NCI-H1436 (cell line): Measurements from ENCODE around the gene FGR.
"Not testable (repeated sequence)": the region's sequence is repeated elsewhere in the genome, so short reads cannot be mapped to it uniquely, and the experiment has no call there.

Experiments used
- DNase-seq: peaks from one replicate; lab custom pipeline; 2025; lab: John Stamatoyannopoulos, UW

The FGR gene

GRCh38 chr1:27634985-27635367 is at the start of gene FGR:
TSS of gene FGR (minus strand) at chr1:27635185. CDS start at chr1:27623916, 11,269 bp downstream.
- no peak for DNase-seq

GRCh38 chr1:27684176-27684575 is 49.2 kb upstream of the FGR start:
- DNase-seq, result no peak

- no peak for DNase-seq
Observed at GRCh38 chr1:27682351-27682944, 47.5 kb upstream of the FGR start.

GRCh38 chr1:27681580-27681979 is 46.6 kb upstream of the FGR start:
- DNase-seq, result not testable (repeated sequence)

GRCh38 chr1:27680225-27680791 is 45.3 kb upstream of the FGR start:
- DNase-seq, result not testable (repeated sequence)

- no peak for DNase-seq
Observed at GRCh38 chr1:27678747-27679146, 43.8 kb upstream of the FGR start.

- no peak for DNase-seq
Observed at GRCh38 chr1:27676410-27676809, 41.4 kb upstream of the FGR start.

- no peak for DNase-seq
Observed at GRCh38 chr1:27672750-27673112, 37.7 kb upstream of the FGR start.

- DNase-seq, result peak; percentile 84
Observed at GRCh38 chr1:27671964-27672749, 37.2 kb upstream of the FGR start, which contains the start of gene IFI6. TSS of gene IFI6 (minus strand) at chr1:27672192. CDS start at chr1:27669314, 2,878 bp downstream.

- no peak for DNase-seq
Observed at GRCh38 chr1:27669876-27670275, 34.9 kb upstream of the FGR start.

GRCh38 chr1:27668808-27669723 is 34.1 kb upstream of the FGR start:
- DNase-seq, result peak; percentile 51

GRCh38 chr1:27668121-27668807 is 33.3 kb upstream of the FGR start:
- no peak for DNase-seq

GRCh38 chr1:27666791-27667254 is 31.8 kb upstream of the FGR start:
- no peak for DNase-seq

- DNase-seq, result no peak
Observed at GRCh38 chr1:27666294-27666693, 31.3 kb upstream of the FGR start.

- no peak for DNase-seq
Observed at GRCh38 chr1:27665016-27665651, 30.1 kb upstream of the FGR start.

- no peak for DNase-seq
Observed at GRCh38 chr1:27664291-27664690, 29.3 kb upstream of the FGR start.

GRCh38 chr1:27662707-27663393 is 27.9 kb upstream of the FGR start:
- DNase-seq, result peak; percentile 81

GRCh38 chr1:27662261-27662660 is 27.3 kb upstream of the FGR start:
- DNase-seq, result no peak

GRCh38 chr1:27661412-27662075 is 26.6 kb upstream of the FGR start:
- DNase-seq, result no peak

- DNase-seq, result no peak
Observed at GRCh38 chr1:27660300-27660835, 25.4 kb upstream of the FGR start.
